Mucosa of rectum (tissue), 2 donors: ENCODE data around the gene NFE2L3.

ENCODE experiments used
- H3K27ac ChIP-seq, 2 donors: one replicate each; pipeline ENCODE4 v1.7.0; 2013; ENCODE audit warnings: inconsistent platforms in 2 of 2, low read depth in 2 of 2, low read length in 2 of 2
- H3K27me3 ChIP-seq, 2 donors: one replicate each; pipeline ENCODE4 v1.7.0; 2013; ENCODE audit warnings: low read length in 2 of 2; ENCODE audit not compliant: control insufficient read depth in 2 of 2, insufficient read depth in 2 of 2
- H3K36me3 ChIP-seq, 2 donors: one replicate each; pipeline ENCODE4 v1.7.0; 2013; ENCODE audit warnings: low read length in 2 of 2; ENCODE audit not compliant: control insufficient read depth in 2 of 2, insufficient read depth in 2 of 2
- H3K4me1 ChIP-seq, 2 donors: one replicate each; pipeline ENCODE4 v1.7.0; 2013; ENCODE audit warnings: low read length in 2 of 2, mild to moderate bottlenecking in 1 of 2; ENCODE audit not compliant: control insufficient read depth in 2 of 2, insufficient read depth in 2 of 2
- H3K4me3 ChIP-seq, 2 donors: one replicate each; pipeline ENCODE4 v1.7.0; 2013; ENCODE audit warnings: low read length in 2 of 2
- H3K9ac ChIP-seq, 2 donors: one replicate each; pipeline ENCODE4 v1.7.0; 2013; ENCODE audit warnings: low read length in 2 of 2, low read depth in 1 of 2, mild to moderate bottlenecking in 1 of 2
- H3K9me3 ChIP-seq, 2 donors: one replicate each; pipeline ENCODE4 v1.7.0; 2013; ENCODE audit warnings: low read length in 2 of 2; ENCODE audit not compliant: control insufficient read depth in 2 of 2
- donor health status: healthy.
- donor health status: Normal muscosa, but diverticular disease.

The NFE2L3 gene

GRCh38 chr7:26199301-26200037, 47.5 kb downstream of the NFE2L3 start:
- Histone ChIP-seq H3K27ac (peak overlapping the region; percentile 100), H3K27me3 (no peaks in the 10 kb centered on the region), H3K4me1 (peaks cover 24 to 30% of the 10 kb centered on the region in 2 donors), H3K4me3 (peak overlapping the region; percentile 92 to 100), H3K9ac (peak overlapping the region; percentile 100), H3K36me3 (peaks cover 26 to 30% of the 10 kb centered on the region in 2 donors), H3K9me3 (no peaks in the 10 kb centered on the region)

- Histone ChIP-seq H3K27me3 (no peaks in the 10 kb centered on the region), H3K9ac (peak overlapping the region; percentile 100), H3K4me3 (peak overlapping the region; percentile 92 to 100), H3K9me3 (no peaks in the 10 kb centered on the region), H3K27ac (peak overlapping the region; percentile 100), H3K36me3 (peaks cover 24 to 25% of the 10 kb centered on the region in 2 donors), H3K4me1 (peaks cover 25 to 30% of the 10 kb centered on the region in 2 donors)
Observed at GRCh38 chr7:26200038-26200443, 48.0 kb downstream of the NFE2L3 start.

- Histone ChIP-seq H3K9me3 (no peaks in the 10 kb centered on the region), H3K36me3 (peaks cover 18 to 19% of the 10 kb centered on the region in 2 donors), H3K27ac (peak within 1 kb of the TSS; percentile 100), H3K4me3 (peak within 1 kb of the TSS; percentile 92 to 100), H3K27me3 (no peaks in the 10 kb centered on the region), H3K9ac (peak within 1 kb of the TSS; percentile 100), H3K4me1 (peaks cover 25 to 30% of the 10 kb centered on the region in 2 donors)
Observed at GRCh38 chr7:26200444-26201246, 48.6 kb downstream of the NFE2L3 start, which contains the start of gene HNRNPA2B1. HNRNPA2B1 (minus strand) TSS chr7:26200746; CDS start chr7:26200577, 169 bp downstream.

- Histone ChIP-seq H3K27me3 (no peaks in the 10 kb centered on the region), H3K36me3 (peaks cover 12% of the 10 kb centered on the region in 2 donors), H3K27ac (peak within 1 kb of the TSS; percentile 100), H3K9me3 (no peaks in the 10 kb centered on the region), H3K4me1 (peaks cover 18 to 22% of the 10 kb centered on the region in 2 donors), H3K4me3 (peak within 1 kb of the TSS; percentile 92 to 100), H3K9ac (peak within 1 kb of the TSS; percentile 100)
Observed at GRCh38 chr7:26201247-26202018, 49.4 kb downstream of the NFE2L3 start, which contains the start of gene CBX3. CBX3 (plus strand) TSS chr7:26201745; CDS start chr7:26202999, 1,254 bp downstream.

GRCh38 chr7:26202019-26202990, 50.3 kb downstream of the NFE2L3 start:
- Histone ChIP-seq H3K9ac (peak overlapping the region; percentile 80 to 100), H3K4me3 (peak overlapping the region; percentile 92 to 100), H3K27ac (peak overlapping the region; percentile 100), H3K27me3 (no peaks in the 10 kb centered on the region), H3K4me1 (peaks cover 11 to 13% of the 10 kb centered on the region in 2 donors), H3K36me3 (peaks cover 9 to 10% of the 10 kb centered on the region in 2 donors), H3K9me3 (no peaks in the 10 kb centered on the region)

GRCh38 chr7:26203016-26203415, 51.0 kb downstream of the NFE2L3 start:
- Histone ChIP-seq H3K9me3 (no peaks in the 10 kb centered on the region), H3K9ac (peak overlapping the region; percentile 80 to 100), H3K4me1 (peaks cover 9 to 11% of the 10 kb centered on the region in 2 donors), H3K36me3 (peaks cover 11 to 12% of the 10 kb centered on the region in 2 donors), H3K27me3 (no peaks in the 10 kb centered on the region), H3K27ac (peak overlapping the region in 1 of 2 donors; percentile 100), H3K4me3 (peak overlapping the region; percentile 92 to 100)

- peaks cover 4 to 11% of the 10 kb centered on the region in 2 donors for H3K4me1 ChIP-seq
- H3K27ac ChIP-seq, result no peak overlapping the region
- no peaks in the 10 kb centered on the region for H3K27me3 ChIP-seq
- H3K4me3 ChIP-seq, result no peak overlapping the region
- no peaks in the 10 kb centered on the region for H3K9me3 ChIP-seq
- H3K9ac ChIP-seq, result no peak overlapping the region
- peaks cover 39 to 48% of the 10 kb centered on the region in 2 donors for H3K36me3 ChIP-seq
Observed at GRCh38 chr7:26208040-26208439, 56.0 kb downstream of the NFE2L3 start.

- Histone ChIP-seq H3K9me3 (no peaks in the 10 kb centered on the region), H3K36me3 (peaks cover 27 to 36% of the 10 kb centered on the region in 2 donors), H3K27ac (no peak overlapping the region), H3K27me3 (no peaks in the 10 kb centered on the region), H3K4me1 (no peaks in the 10 kb centered on the region), H3K4me3 (no peak overlapping the region), H3K9ac (no peak overlapping the region)
Observed at GRCh38 chr7:26212921-26213718, 61.1 kb downstream of the NFE2L3 start.
